HEK293 (cell line): ENCODE data around the gene DES.

Experiments used
- CTCF ChIA-PET: fragments of 350-600 bp; formaldehyde crosslinking; extraction: SDS; loops from one replicate; lab custom pipeline; 2021; ENCODE audit warnings: antibody characterized with exemption; lab: Yijun Ruan, JAX
- POLR2A ChIA-PET: fragments of 300-600 bp; formaldehyde crosslinking; extraction: SDS; loops from one replicate; lab custom pipeline; 2020; ENCODE audit warnings: antibody characterized with exemption, inconsistent platforms; lab: Yijun Ruan, JAX
- H3K27ac ChIP-seq: fragments of 200-500 bp; sonication (Bioruptor generic); 2 replicates; pipeline ENCODE4 v1.5.1; 2014; ENCODE audit warnings: low read depth, low read length, control low read depth, inconsistent platforms; ENCODE audit errors: extremely low read depth
- H3K36me3 ChIP-seq, 2 experiments: fragments of 200-500 bp in 1 of 2; sonication (Bioruptor generic) in 1 of 2; 1 replicate in 1 of 2; 2 replicates in 1 of 2; pipeline ENCODE4 v1.5.1; 2014 to 2017; ENCODE audit warnings: inconsistent platforms in 2 of 2, low read length in 2 of 2; ENCODE audit not compliant: control insufficient read depth in 2 of 2, insufficient read depth in 1 of 2
- H3K4me1 ChIP-seq: fragments of 200-500 bp; sonication (Bioruptor generic); 2 replicates; pipeline ENCODE4 v1.5.1; 2014; ENCODE audit warnings: mild to moderate bottlenecking, low read length, inconsistent platforms; ENCODE audit not compliant: control insufficient read depth, insufficient read depth
- H3K4me3 ChIP-seq: 2 replicates; pipeline ENCODE4 v1.5.1; 2011; ENCODE audit warnings: low read depth, mild to moderate bottlenecking, control low read depth, low read length, moderate library complexity
- H3K9me3 ChIP-seq: fragments of 200-500 bp; sonication (Bioruptor generic); 2 replicates; pipeline ENCODE4 v1.5.1; 2014; ENCODE audit warnings: low read depth, low read length, inconsistent platforms; ENCODE audit not compliant: control insufficient read depth, insufficient read depth
- GLI2 ChIP-seq: fragments of 450-650 bp; formaldehyde crosslinking; IDR thresholded peaks from 2 replicates; pipeline ENCODE4; 2017; ENCODE audit warnings: missing biosample characterization, missing genetic modification characterization, low read depth, borderline replicate concordance
- HOXA7 ChIP-seq: sonication (generic); formaldehyde crosslinking; IDR thresholded peaks from 2 replicates; pipeline ENCODE4 v1.8.1; 2022; ENCODE audit warnings: missing genetic modification reagents, borderline replicate concordance
- KLF1 ChIP-seq: fragments of 450-650 bp; formaldehyde crosslinking; IDR thresholded peaks from 2 replicates; pipeline ENCODE4 v1.5.1; 2016; ENCODE audit warnings: missing biosample characterization, missing genetic modification characterization
- KLF8 ChIP-seq: fragments of 450-650 bp; formaldehyde crosslinking; IDR thresholded peaks from 2 replicates; pipeline ENCODE4 v1.5.1; 2016; ENCODE audit warnings: missing biosample characterization, missing genetic modification characterization
- SCRT1 ChIP-seq: fragments of 450-650 bp; formaldehyde crosslinking; IDR thresholded peaks from 2 replicates; pipeline ENCODE4 v1.5.1; 2016; ENCODE audit warnings: missing biosample characterization, missing genetic modification characterization, borderline replicate concordance
- ZBTB17 ChIP-seq: fragments of 450-650 bp; formaldehyde crosslinking; IDR thresholded peaks from 2 replicates; pipeline ENCODE4 v1.5.1; 2016; ENCODE audit warnings: missing biosample characterization, missing genetic modification characterization
- ZBTB21 ChIP-seq: fragments of 450-650 bp; formaldehyde crosslinking; IDR thresholded peaks from 2 replicates; pipeline ENCODE4 v1.5.1; 2017; ENCODE audit warnings: missing biosample characterization, missing genetic modification characterization
- ZNF169 ChIP-seq: fragments of 450-650 bp; formaldehyde crosslinking; IDR thresholded peaks from 2 replicates; pipeline ENCODE4 v1.5.1; 2016; ENCODE audit warnings: missing biosample characterization, missing genetic modification characterization
- ZNF18 ChIP-seq: fragments of 450-650 bp; formaldehyde crosslinking; IDR thresholded peaks from 2 replicates; pipeline ENCODE4 v1.5.1; 2016; ENCODE audit warnings: missing biosample characterization, missing genetic modification characterization
- ZNF2 ChIP-seq: fragments of 450-650 bp; formaldehyde crosslinking; IDR thresholded peaks from 2 replicates; pipeline ENCODE4 v1.5.1; 2016; ENCODE audit warnings: missing biosample characterization, missing genetic modification characterization
- ZNF391 ChIP-seq: fragments of 450-650 bp; formaldehyde crosslinking; IDR thresholded peaks from 2 replicates; pipeline ENCODE4 v1.5.1; 2016; ENCODE audit warnings: low read depth, missing biosample characterization, missing genetic modification characterization, borderline replicate concordance
- ZNF433 ChIP-seq: fragments of 450-650 bp; formaldehyde crosslinking; IDR thresholded peaks from 2 replicates; pipeline ENCODE4 v1.5.1; 2016; ENCODE audit warnings: missing biosample characterization, missing genetic modification characterization, low read depth
- ZNF501 ChIP-seq: fragments of 450-650 bp; formaldehyde crosslinking; IDR thresholded peaks from 2 replicates; pipeline ENCODE4 v1.5.1; 2016; ENCODE audit warnings: missing biosample characterization, missing genetic modification characterization
- ZNF518A ChIP-seq: fragments of 450-650 bp; formaldehyde crosslinking; conservative IDR thresholded peaks from 2 replicates; pipeline ENCODE4 v1.5.1; 2016; ENCODE audit warnings: low read depth, missing biosample characterization, missing genetic modification characterization
- ZNF521 ChIP-seq: fragments of 450-650 bp; formaldehyde crosslinking; IDR thresholded peaks from 2 replicates; pipeline ENCODE4 v1.5.1; 2017; ENCODE audit warnings: missing biosample characterization, mild to moderate bottlenecking, missing genetic modification characterization
- ZNF530 ChIP-seq: fragments of 450-650 bp; formaldehyde crosslinking; IDR thresholded peaks from 2 replicates; pipeline ENCODE4 v1.5.1; 2016; ENCODE audit warnings: low read depth, missing biosample characterization, missing genetic modification characterization
- ZNF560 ChIP-seq: fragments of 450-650 bp; formaldehyde crosslinking; IDR thresholded peaks from 2 replicates; pipeline ENCODE4 v1.5.1; 2017; ENCODE audit warnings: missing biosample characterization, missing genetic modification characterization, borderline replicate concordance
- ZNF585B ChIP-seq: fragments of 450-650 bp; formaldehyde crosslinking; IDR thresholded peaks from 2 replicates; pipeline ENCODE4 v1.5.1; 2016; ENCODE audit warnings: missing biosample characterization, missing genetic modification characterization
- ZSCAN23 ChIP-seq: fragments of 450-650 bp; formaldehyde crosslinking; IDR thresholded peaks from 2 replicates; pipeline ENCODE4 v1.5.1; 2016; ENCODE audit warnings: missing biosample characterization, missing genetic modification characterization
- TF ChIP-seq, protein P1 (sequence below): fragments of 450-650 bp; formaldehyde crosslinking; IDR thresholded peaks from 2 replicates; pipeline ENCODE4; 2016; ENCODE audit warnings: missing biosample characterization, missing genetic modification characterization
- TF ChIP-seq, protein P2 (sequence below): fragments of 450-650 bp; formaldehyde crosslinking; IDR thresholded peaks from 2 replicates; pipeline ENCODE4 v1.5.1; 2016; ENCODE audit warnings: missing biosample characterization, missing genetic modification characterization
- TF ChIP-seq, protein P3 (sequence below): fragments of 450-650 bp; formaldehyde crosslinking; conservative IDR thresholded peaks from 2 replicates; pipeline ENCODE4 v1.5.1; 2016; ENCODE audit warnings: low read depth, missing biosample characterization, missing genetic modification characterization

The DES gene

GRCh38 chr2:219408631-219409030 is 9.5 kb upstream of the DES start (continued):
- TF ChIP-seq ZNF518A (tag by site-specific recombination) (no peak), HOXA7 (CRISPR knock-in tag) (no peak)

DNA sequence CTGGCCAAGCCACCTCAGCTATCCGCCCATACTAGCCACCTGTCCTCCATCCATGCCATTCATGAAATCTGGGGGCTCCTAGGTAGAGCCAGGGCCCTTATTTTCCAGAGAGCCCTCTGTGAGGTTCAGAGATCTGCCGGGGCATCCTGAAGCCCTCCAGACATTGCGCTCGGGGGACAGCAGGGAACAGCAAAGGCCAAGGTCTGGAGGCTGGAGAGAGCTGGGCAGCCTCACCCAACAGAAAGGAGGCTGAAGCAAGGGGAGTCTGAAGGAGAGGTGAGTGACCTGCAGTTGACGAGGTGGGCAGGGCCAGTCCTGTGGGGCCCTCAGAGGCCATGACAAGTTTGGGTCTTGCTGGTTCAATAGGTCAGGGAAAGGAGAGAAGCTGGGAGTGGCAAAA is 8.6 kb upstream of the DES start:
- POLR2A ChIA-PET = no interaction called here
- Histone ChIP-seq H3K27ac (no peak overlapping the region), H3K36me3 (no peaks in the 10 kb centered on the region), H3K4me1 (no peaks in the 10 kb centered on the region), H3K9me3 (no peaks in the 10 kb centered on the region), H3K4me3 (no peak overlapping the region)
- CTCF ChIA-PET = interaction anchor here (1.2 to 2.8 kb wide), 2 partner anchors 66 to 120 kb away, joined by 3 to 12 read pairs; no protein-coding TSS in a partner anchor
- TF ChIP-seq ZNF2 (tag by site-specific recombination) (no peak), ZNF521 (tag by site-specific recombination) (no peak), ZNF585B (tag by site-specific recombination) (no peak), SCRT1 (tag by site-specific recombination) (no peak), ZSCAN23 (tag by site-specific recombination) (no peak), ZNF18 (no peak), ZNF560 (tag by site-specific recombination) (no peak), ZBTB17 (tag by site-specific recombination) (no peak), KLF8 (tag by site-specific recombination) (no peak), ZNF501 (tag by site-specific recombination) (no peak), ZBTB21 (no peak), GLI2 (no peak), ZNF530 (tag by site-specific recombination) (no peak), ZNF391 (no peak), ZNF169 (tag by site-specific recombination) (no peak), ZNF433 (tag by site-specific recombination) (no peak), KLF1 (tag by site-specific recombination) (no peak)
- TF ChIP-seq, protein P1, sequence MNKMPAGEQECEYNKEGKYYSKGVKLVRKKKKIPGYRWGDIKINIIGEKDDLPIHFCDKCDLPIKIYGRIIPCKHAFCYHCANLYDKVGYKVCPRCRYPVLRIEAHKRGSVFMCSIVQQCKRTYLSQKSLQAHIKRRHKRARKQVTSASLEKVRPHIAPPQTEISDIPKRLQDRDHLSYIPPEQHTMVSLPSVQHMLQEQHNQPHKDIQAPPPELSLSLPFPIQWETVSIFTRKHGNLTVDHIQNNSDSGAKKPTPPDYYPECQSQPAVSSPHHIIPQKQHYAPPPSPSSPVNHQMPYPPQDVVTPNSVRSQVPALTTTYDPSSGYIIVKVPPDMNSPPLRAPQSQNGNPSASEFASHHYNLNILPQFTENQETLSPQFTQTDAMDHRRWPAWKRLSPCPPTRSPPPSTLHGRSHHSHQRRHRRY (tag by site-specific recombination) = no peak
- TF ChIP-seq, protein P2, sequence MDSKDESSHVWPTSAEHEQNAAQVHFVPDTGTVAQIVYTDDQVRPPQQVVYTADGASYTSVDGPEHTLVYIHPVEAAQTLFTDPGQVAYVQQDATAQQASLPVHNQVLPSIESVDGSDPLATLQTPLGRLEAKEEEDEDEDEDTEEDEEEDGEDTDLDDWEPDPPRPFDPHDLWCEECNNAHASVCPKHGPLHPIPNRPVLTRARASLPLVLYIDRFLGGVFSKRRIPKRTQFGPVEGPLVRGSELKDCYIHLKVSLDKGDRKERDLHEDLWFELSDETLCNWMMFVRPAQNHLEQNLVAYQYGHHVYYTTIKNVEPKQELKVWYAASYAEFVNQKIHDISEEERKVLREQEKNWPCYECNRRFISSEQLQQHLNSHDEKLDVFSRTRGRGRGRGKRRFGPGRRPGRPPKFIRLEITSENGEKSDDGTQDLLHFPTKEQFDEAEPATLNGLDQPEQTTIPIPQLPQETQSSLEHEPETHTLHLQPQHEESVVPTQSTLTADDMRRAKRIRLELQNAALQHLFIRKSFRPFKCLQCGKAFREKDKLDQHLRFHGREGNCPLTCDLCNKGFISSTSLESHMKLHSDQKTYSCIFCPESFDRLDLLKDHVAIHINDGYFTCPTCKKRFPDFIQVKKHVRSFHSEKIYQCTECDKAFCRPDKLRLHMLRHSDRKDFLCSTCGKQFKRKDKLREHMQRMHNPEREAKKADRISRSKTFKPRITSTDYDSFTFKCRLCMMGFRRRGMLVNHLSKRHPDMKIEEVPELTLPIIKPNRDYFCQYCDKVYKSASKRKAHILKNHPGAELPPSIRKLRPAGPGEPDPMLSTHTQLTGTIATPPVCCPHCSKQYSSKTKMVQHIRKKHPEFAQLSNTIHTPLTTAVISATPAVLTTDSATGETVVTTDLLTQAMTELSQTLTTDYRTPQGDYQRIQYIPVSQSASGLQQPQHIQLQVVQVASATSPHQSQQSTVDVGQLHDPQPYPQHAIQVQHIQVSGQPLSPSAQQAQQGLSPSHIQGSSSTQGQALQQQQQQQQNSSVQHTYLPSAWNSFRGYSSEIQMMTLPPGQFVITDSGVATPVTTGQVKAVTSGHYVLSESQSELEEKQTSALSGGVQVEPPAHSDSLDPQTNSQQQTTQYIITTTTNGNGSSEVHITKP (tag by site-specific recombination) = no peak
- TF ChIP-seq, protein P3, sequence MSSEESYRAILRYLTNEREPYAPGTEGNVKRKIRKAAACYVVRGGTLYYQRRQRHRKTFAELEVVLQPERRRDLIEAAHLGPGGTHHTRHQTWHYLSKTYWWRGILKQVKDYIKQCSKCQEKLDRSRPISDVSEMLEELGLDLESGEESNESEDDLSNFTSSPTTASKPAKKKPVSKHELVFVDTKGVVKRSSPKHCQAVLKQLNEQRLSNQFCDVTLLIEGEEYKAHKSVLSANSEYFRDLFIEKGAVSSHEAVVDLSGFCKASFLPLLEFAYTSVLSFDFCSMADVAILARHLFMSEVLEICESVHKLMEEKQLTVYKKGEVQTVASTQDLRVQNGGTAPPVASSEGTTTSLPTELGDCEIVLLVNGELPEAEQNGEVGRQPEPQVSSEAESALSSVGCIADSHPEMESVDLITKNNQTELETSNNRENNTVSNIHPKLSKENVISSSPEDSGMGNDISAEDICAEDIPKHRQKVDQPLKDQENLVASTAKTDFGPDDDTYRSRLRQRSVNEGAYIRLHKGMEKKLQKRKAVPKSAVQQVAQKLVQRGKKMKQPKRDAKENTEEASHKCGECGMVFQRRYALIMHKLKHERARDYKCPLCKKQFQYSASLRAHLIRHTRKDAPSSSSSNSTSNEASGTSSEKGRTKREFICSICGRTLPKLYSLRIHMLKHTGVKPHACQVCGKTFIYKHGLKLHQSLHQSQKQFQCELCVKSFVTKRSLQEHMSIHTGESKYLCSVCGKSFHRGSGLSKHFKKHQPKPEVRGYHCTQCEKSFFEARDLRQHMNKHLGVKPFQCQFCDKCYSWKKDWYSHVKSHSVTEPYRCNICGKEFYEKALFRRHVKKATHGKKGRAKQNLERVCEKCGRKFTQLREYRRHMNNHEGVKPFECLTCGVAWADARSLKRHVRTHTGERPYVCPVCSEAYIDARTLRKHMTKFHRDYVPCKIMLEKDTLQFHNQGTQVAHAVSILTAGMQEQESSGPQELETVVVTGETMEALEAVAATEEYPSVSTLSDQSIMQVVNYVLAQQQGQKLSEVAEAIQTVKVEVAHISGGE (tag by site-specific recombination) = no peak
